GM19193 (cell line): ENCODE measurements around the gene SLC25A22.

ENCODE experiments used
- POLR2A ChIP-seq: IDR thresholded peaks from 4 replicates; pipeline ENCODE4 v1.6.1; 2011; ENCODE audit not compliant: insufficient read depth, insufficient read length; ENCODE audit errors: extremely low read depth

SLC25A22 gene

GRCh38 chr11:782264-783174 is 15.6 kb downstream of the SLC25A22 start:
- no peak for TF ChIP-seq POLR2A

GRCh38 chr11:779955-780532 is 18.0 kb downstream of the SLC25A22 start:
- TF ChIP-seq POLR2A, result no peak

DNA sequence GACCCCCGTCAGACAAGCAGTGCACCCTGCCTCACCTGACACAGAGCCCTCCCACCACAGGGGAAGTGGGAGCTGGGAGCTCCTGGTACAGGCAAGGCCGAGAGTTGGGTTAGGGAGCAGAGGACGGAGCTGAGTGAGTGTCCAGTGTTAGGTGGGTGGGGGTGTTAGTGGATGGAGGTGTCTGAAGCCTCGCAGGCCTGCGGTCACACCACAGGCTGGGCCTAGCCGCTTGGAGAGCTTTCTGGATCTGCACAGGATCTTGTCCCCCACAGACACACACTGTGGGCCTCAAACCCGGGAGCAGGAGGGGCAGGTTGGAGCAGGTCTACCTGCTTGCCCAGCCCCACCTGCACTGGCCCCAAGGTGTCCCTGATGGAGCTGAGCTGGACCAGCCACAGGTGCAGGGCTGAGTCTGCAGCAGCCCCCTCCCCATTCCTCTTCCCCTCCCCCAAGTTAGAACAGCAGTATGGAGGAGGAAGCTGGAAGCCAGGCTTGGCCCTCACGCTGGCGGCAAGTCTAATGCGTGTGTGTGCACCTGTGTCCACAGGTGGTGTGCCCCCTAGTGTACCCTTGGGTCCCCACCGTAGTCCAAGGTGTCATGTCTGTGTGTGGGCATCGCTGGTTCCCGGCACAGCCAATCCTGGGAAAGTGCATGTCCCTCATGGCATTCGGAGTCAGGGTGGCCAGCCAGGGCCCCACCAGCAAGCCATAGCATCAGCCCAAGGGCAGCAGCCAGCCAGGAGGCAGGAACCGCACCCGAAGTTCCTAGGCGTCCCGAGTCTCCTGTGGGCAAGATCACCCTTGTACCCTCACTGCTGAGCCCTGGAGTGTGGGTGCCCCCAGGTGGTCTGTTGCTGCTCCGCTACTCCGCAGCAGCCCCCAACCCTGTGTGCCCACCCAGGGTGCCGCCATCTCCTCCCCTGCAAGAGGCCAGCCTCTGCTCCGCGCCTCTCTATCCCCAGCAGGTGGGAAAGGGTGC is 18.8 kb downstream of the SLC25A22 start:
- TF ChIP-seq POLR2A, result no peak

DNA sequence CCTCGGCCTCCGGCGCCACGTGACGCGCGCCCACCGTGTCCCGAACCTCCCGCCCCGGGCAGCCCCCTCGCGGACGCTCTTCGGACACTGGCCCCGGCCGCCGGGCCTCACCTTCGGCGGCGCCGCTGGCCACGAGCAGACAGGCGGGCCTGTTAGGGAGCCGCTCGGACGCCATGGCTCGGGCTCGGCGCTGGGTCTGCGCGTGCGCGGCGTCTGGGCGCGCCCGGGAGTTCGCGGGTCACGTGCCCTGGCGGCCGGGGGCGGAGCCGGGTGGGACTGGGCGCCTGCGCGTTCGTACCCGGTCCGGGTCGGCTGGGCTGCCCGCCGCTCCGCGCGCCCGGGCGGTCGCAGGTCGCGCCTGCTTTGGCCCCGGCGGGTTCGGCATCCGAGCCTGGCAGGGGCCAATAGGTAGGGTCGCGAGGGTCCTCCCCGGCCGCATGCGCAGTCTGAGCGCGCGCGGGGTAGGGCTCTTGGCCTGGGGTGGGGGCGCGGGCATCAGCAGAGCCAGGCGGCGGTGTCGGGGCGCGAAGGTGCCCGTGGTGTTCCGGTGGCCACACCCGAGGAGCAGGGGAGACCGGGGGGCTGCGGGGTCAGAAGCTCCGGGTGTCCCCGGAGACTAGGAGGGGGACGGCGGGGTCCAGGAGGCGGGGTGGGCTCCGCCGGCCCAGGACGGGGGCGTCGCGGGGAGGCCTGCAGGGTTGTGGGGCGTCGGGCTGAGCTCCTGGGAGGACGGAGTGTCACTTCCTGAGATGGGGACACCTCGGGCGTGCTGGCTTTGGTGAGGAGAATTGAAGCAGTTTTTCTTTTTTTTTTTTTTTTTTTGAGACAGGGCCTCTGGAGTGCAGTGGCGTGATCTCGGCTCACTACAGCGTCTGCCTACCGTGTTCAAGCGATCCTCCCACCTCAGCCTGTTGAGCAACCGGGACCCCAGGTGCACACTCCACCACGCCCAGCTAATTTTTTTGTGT is 20.5 kb downstream of the SLC25A22 start, which contains the start of gene GATD1:
Gene GATD1 (minus strand): TSS at position 200 of the 968 bp plus-strand sequence. CDS start 25 bp downstream, at position 175.
- TF ChIP-seq POLR2A, result peak; percentile 94

- TF ChIP-seq POLR2A, result no peak
Measured at GRCh38 chr11:776561-777287, 21.4 kb downstream of the SLC25A22 start.

- TF ChIP-seq POLR2A, result no peak
Measured at GRCh38 chr11:776263-776560, 21.9 kb downstream of the SLC25A22 start.

DNA sequence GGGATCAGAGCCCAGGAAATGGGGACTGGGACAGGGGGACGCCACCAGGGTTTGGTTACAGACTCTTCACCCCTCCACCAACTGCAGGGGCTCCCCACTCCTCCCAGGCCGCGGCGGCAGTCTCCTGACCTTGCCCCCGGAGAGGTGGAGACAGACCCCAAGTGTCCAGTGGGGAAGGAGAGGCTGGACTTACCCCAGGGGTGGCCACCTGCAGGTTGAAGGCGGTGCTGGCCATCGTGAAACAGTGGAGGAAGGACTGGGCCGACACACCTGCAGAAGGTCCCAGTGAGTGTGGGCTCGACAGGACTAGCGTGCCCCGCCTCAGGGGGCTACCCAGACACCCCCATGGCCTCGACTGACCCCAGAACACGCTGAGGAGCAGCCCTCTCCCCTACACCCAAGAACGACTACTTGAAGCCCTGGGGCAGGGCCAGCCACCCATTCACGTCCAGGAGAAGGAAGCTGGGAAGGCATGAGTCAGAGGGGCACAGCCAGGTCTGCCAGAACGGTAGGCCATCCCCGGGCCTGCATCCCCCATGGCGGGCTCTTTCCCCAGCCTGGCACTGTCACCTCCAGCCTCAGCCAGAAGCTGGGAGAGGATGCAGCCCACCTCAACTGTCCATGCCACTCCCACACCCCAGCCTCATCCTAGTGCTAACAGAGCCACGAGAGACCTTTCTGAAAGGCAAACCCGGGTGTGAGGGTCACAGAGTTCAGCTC is 23.0 kb downstream of the SLC25A22 start:
- no peak for TF ChIP-seq POLR2A

GRCh38 chr11:773830-774229 is 24.3 kb downstream of the SLC25A22 start:
- TF ChIP-seq POLR2A, result no peak

DNA sequence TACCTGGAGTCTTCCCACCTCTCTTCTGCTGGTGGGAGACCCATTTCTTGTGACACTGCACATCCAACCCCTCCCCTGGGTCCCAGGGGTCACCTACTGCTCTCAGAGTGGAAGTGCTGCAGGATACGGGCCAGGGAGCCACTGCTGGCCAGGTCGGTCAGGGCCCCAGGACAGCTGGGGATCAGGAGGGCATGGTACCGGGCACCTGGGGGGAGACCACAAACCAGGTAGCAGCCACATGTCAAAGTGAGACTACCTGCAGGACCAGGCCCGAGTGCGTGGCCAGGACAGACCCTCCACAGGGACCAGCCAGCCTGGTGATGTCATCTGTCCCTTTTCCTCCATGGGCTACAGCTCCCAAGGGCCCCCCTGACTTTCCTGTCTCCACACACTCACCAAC is 24.7 kb downstream of the SLC25A22 start:
- TF ChIP-seq POLR2A, result no peak

DNA sequence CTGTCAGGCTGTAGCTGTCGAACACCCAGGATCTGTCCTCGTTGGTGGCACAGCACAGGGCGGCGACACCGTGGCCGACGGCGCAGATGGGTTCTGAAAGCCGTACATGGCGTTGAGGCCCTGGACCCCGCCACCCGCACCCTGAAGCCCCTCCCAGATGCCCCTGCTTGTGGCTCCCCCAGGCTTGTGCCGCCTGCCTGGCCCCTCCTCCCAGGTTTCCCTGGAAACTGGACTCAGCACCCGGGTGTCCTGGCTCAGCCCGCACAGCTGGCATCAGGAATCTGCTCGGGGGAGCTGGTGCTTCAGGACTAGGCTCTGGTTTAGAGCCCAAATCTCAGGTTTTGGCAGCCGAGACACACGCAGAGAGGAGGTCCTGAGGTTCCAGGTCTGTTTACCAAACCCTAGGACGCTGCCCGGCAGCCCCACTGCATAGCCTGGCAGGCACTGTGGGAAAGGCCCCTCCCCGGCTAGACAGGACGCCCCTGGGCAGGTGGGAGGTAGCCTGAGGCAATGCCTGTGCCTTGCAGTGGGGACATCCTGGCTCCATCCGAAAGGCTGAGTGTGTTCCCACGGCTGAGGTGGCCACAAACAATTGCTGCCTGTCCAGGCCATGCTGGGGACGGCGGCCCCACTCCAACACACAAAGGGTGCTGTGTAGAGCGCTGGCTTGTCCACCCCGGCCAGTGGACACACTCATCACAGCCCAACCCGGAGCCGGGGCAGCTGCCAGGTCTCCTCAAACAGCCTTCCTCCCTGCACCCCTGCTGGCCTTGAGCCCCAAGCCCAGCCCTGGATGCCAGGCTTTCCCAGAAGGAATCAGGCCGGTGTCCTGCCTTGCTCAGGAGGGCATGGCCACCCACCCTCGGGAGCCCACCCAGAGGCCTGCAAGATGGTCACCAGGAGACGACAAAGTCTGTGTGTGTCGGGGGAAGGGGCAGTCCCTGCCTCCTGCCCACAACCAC is 25.4 kb downstream of the SLC25A22 start:
- no peak for TF ChIP-seq POLR2A

GRCh38 chr11:771617-772204 is 26.4 kb downstream of the SLC25A22 start:
- no peak for TF ChIP-seq POLR2A
